Fibroblast of mammary gland (primary cell): ENCODE results near the gene CACNA1E.

Experiments used
- DNase-seq: peaks from one replicate; pipeline ENCODE4 v3.0.0-alpha.2; 2010; ENCODE audit warnings: low read depth
- H3K4me3 ChIP-seq: 2 replicates; pipeline ENCODE4 v1.5.1; 2011; ENCODE audit warnings: low read depth, mild to moderate bottlenecking, low read length, moderate library complexity; ENCODE audit not compliant: control insufficient read depth
- CTCF ChIP-seq: conservative IDR thresholded peaks from 2 replicates; pipeline ENCODE4 v1.5.1; 2011; ENCODE audit warnings: low read depth, low read length, inconsistent platforms; ENCODE audit not compliant: control insufficient read depth, insufficient read depth

The CACNA1E gene

GRCh38 chr1:181803421-181803820, 320.1 kb downstream of the CACNA1E start:
- no peak for TF ChIP-seq CTCF
- H3K4me3 ChIP-seq = no peak overlapping the region
- DNase-seq = no peak

- no peak for TF ChIP-seq CTCF
- no peak overlapping the region for H3K4me3 ChIP-seq
- no peak for DNase-seq
Measured at GRCh38 chr1:181804989-181805388, 321.7 kb downstream of the CACNA1E start.

GRCh38 chr1:181806746-181807145, 323.4 kb downstream of the CACNA1E start:
- no peak for DNase-seq
- no peak overlapping the region for H3K4me3 ChIP-seq
- TF ChIP-seq CTCF = no peak

- no peak overlapping the region for H3K4me3 ChIP-seq
- no peak for DNase-seq
- no peak for TF ChIP-seq CTCF
Measured at GRCh38 chr1:181807251-181807650, 323.9 kb downstream of the CACNA1E start.

GRCh38 chr1:181809991-181810545, 326.8 kb downstream of the CACNA1E start:
- TF ChIP-seq CTCF = no peak

GRCh38 chr1:181812208-181812607, 328.9 kb downstream of the CACNA1E start:
- no peak for DNase-seq
- no peak for TF ChIP-seq CTCF
- no peak overlapping the region for H3K4me3 ChIP-seq

More at GRCh38 chr1:181809991-181810545, 326.8 kb downstream of the CACNA1E start:
- DNase-seq = no peak
- H3K4me3 ChIP-seq = no peak overlapping the region

- no peak for TF ChIP-seq CTCF
- no peak overlapping the region for H3K4me3 ChIP-seq
- no peak for DNase-seq
Measured at GRCh38 chr1:181813266-181813665, 329.9 kb downstream of the CACNA1E start.
